Sigmoid colon (tissue), 7 donors: ENCODE measurements around the gene HOOK2. TPM values are rescaled to one million over a fixed set of nuclear protein-coding genes. Genes with fewer than 3 reads are reported as not detected.

Experiments
- DNase-seq: peaks from one replicate; pipeline ENCODE4 v3.0.0-alpha.2; 2019
- H3K27ac ChIP-seq, 4 donors: fragments of 200-600 bp; sonication (generic); one replicate each; pipeline ENCODE4 v1.5.1; 2016 to 2019; ENCODE audit warnings: mild to moderate bottlenecking in 1 of 4
- H3K27me3 ChIP-seq, 3 donors: fragments of 200-600 bp; sonication (generic); one replicate each; pipeline ENCODE4 v1.5.1; 2019; ENCODE audit warnings: mild to moderate bottlenecking in 1 of 3
- H3K36me3 ChIP-seq, 4 donors: fragments of 200-600 bp; sonication (generic); one replicate each; pipeline ENCODE4 v1.5.1; 2016 to 2019
- H3K4me1 ChIP-seq, 4 donors: fragments of 200-600 bp; sonication (generic); one replicate each; pipeline ENCODE4 v1.5.1; 2017 to 2019
- H3K4me3 ChIP-seq, 4 donors: fragments of 200-600 bp; sonication (generic); one replicate each; pipeline ENCODE4 v1.5.1; 2017 to 2019; ENCODE audit warnings: mild to moderate bottlenecking in 2 of 4, moderate library complexity in 1 of 4
- H3K9me3 ChIP-seq, 4 donors: fragments of 200-600 bp in 3 of 4; sonication (generic) in 3 of 4; one replicate each; pipeline versions ENCODE4 v1.5.1 to v1.6.1; 2013 to 2019
- EP300 ChIP-seq, 4 donors: sonication (generic); formaldehyde crosslinking; IDR thresholded peaks; one replicate each; pipeline ENCODE4 v1.6.1; 2017; ENCODE audit warnings: antibody characterized with exemption in 4 of 4
- POLR2A ChIP-seq, 2 donors: fragments of 450-650 bp; IDR thresholded peaks; one replicate each; pipeline ENCODE4 v1.6.1; 2016; ENCODE audit warnings: antibody characterized with exemption in 2 of 2, mild to moderate bottlenecking in 2 of 2, moderate library complexity in 2 of 2
- POLR2AphosphoS5 ChIP-seq, 4 donors: sonication (generic); formaldehyde crosslinking; IDR thresholded peaks; one replicate each; pipeline ENCODE4 v1.6.1; 2017; ENCODE audit warnings: antibody characterized with exemption in 4 of 4
- WGBS, 2 donors: extraction: QIAGEN DNeasy Blood & Tissue Kit; methylation state at CpG; one replicate each; pipeline ENCODE4 v1.1.7; 2013; 5-methylcytosine and 5-hydroxymethylcytosine counted together
- intact Hi-C: fragments of 100-400 bp; cut with DNase I; formaldehyde crosslinking; loops from one replicate; pipeline ENCODE4 v1.15.1; 2023
- polyA plus RNA-seq, 3 donors: library from polyadenylated mRNA; stranded (reverse); fragments of 200-250 nt; gene quantifications; one replicate each; pipeline ENCODE4 v1.2.3, GENCODE V29; 2013
- total RNA-seq, 4 donors: library from RNA; depleted of rRNA; stranded (reverse); fragments of >200 nt; gene quantifications; one replicate each; pipeline ENCODE4 v1.1.0, GENCODE V29; 2016
- TF ChIP-seq, protein P1 (sequence below), 4 experiments: fragments of 450-650 bp in 3 of 4; fragments of 200-600 bp in 1 of 4; IDR thresholded peaks; one replicate each; pipeline ENCODE4 v1.5.1; 2016 to 2019; ENCODE audit warnings: antibody characterized with exemption in 4 of 4, mild to moderate bottlenecking in 3 of 4, moderate library complexity in 2 of 4
- donor health status: healthy with polysubstance abuse.
- donor health status: Bipolar disorder and iron deficiency.
- donor health status: healthy.

HOOK2 gene
- total and polyA plus RNA-seq, 7 donors: 10.2 to 80.4 (median 36.0) TPM

DNA sequence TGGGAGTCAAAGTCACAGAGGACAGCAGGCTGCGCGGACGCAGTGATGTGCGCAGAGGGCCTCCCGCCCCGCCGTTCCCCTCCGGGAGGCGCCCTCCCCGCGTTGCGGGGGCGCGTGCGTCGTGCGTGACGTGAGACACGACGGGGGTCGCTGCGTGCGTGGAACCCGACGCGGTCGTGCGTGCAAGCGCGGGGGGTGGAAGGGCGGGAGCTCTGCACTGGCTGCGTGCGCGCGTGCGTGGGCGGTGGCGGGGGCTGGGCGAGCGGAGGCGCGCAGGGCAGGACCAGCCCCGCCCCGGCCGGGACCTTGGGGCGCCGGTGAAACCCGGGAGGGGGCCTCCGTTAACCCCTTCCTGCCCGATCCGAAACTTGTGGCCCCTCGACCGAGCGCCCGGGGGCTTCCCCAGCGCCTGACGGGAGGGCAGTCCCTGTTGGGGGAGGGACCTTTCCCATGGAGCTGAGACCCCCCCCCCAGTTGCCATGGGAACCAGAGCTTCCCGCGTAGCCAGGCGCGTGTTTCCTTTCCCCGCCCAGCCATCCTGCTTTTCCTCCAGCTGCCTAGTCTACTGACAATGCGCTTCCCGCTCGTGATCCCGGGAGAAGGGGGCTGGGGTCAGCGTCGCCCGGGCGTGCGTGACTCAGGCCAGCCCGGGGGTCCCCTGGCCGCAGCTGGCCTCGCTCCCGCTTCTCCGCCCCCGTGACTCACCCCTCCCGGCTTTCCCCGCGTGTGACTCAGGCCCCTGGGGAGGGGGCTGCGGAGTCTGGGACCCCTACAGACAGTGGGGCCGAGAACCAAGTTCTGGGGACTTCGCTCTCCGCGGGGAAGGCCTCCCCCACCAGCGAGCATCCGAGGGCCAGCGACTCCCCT is 7.3 kb upstream of the HOOK2 start:
- peak; percentile 88 to 96 (median 93) for TF ChIP-seq POLR2AphosphoS5 (IDR thresholded peaks at IDR 0.05)
- TF ChIP-seq POLR2A (IDR thresholded peaks at IDR 0.05): no peak
- TF ChIP-seq EP300 (IDR thresholded peaks at IDR 0.05): peak; percentile 94 to 99 (median 98)
- TF ChIP-seq, protein P1, sequence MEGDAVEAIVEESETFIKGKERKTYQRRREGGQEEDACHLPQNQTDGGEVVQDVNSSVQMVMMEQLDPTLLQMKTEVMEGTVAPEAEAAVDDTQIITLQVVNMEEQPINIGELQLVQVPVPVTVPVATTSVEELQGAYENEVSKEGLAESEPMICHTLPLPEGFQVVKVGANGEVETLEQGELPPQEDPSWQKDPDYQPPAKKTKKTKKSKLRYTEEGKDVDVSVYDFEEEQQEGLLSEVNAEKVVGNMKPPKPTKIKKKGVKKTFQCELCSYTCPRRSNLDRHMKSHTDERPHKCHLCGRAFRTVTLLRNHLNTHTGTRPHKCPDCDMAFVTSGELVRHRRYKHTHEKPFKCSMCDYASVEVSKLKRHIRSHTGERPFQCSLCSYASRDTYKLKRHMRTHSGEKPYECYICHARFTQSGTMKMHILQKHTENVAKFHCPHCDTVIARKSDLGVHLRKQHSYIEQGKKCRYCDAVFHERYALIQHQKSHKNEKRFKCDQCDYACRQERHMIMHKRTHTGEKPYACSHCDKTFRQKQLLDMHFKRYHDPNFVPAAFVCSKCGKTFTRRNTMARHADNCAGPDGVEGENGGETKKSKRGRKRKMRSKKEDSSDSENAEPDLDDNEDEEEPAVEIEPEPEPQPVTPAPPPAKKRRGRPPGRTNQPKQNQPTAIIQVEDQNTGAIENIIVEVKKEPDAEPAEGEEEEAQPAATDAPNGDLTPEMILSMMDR (IDR thresholded peaks at IDR 0.05): no peak
- 1 to 2% methylated on average over 88 of the region's 88 CpGs for WGBS, 2 donors
- peaks cover 0 to 66% (median 59%) of the 10 kb centered on the region in 4 donors for H3K4me1 ChIP-seq
- peak overlapping the region; percentile 97 to 100 (median 98) for H3K27ac ChIP-seq
- intact Hi-C loops: no loop called here
- peak; percentile 96 for DNase-seq
- no peaks in the 10 kb centered on the region for H3K9me3 ChIP-seq
- no peaks in the 10 kb centered on the region for H3K27me3 ChIP-seq
- peak overlapping the region; percentile 32 to 63 (median 52) for H3K4me3 ChIP-seq
- H3K36me3 ChIP-seq: no peaks in the 10 kb centered on the region

DNA sequence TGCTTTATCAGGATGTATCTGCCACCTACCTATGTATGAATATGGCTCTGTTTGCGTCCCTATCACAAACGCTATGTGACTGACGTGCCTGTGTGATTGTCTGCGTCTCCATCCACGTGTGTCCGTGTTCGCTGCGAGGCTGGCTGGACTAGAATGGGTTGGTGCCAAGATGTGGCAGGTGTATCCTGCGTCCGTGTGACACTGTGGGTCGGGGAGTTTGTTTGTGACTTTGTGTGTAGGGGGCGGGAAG is 6.7 kb upstream of the HOOK2 start:
- intact Hi-C loops: no loop called here

DNA sequence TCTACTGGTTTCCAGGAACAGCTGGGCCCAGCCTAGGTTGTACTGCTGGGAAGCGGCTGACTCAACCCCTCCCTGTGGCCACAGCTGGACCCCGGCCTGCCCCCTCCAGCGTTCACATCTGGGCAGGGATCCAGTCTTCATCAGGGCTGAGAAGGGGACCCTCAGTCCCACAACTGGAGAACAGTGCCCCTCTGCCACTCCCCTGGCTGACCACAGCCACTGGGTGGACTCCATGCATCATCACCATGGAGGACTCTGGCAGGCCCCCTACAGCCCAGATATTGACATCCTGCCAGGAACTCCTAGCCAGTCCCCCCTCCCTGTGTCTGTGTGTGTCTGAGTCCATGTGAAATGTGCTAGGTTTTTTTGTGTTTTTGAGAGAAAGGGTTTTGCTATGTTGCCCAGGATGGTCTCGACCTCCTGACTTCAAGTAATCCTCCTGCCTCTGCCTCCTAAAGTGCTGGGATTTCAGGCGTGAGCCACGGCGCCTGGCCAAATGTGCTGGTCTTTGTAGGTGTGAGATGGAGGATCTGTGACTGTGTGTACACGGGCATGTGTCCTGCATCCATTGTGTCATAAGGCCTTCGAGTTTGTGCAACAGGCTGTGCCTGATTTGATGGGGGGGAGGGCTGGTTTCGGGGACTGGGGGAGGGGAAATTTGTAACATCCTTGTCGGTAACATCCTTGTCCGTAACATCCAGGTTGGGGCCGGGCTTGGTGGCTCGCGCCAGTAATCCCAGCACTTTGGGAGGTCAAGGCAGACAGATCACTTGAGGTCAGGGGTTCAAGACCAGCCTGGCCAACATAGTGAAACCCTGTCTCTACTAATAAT is 4.0 kb upstream of the HOOK2 start:
- Histone ChIP-seq H3K27me3 (no peaks in the 10 kb centered on the region), H3K9me3 (no peaks in the 10 kb centered on the region), H3K36me3 (no peaks in the 10 kb centered on the region), H3K4me3 (peak overlapping the region in 2 of 4 donors; percentile 58 to 67), H3K4me1 (peaks cover 0 to 60% (median 52%) of the 10 kb centered on the region in 4 donors), H3K27ac (peak overlapping the region; percentile 89 to 97 (median 94))
- peak; percentile 89 for DNase-seq
- 68 to 74% methylated on average over 15 of the region's 15 CpGs for WGBS, 2 donors
- TF ChIP-seq POLR2AphosphoS5 (IDR thresholded peaks at IDR 0.05): peak in 2 of 4 donors; percentile 50 to 52
- TF ChIP-seq, protein P1 (IDR thresholded peaks at IDR 0.05): no peak
- intact Hi-C loops: no loop called here

More for the DNA sequence above, 6.7 kb upstream of the HOOK2 start:
- H3K27ac ChIP-seq: peak overlapping the region; percentile 97 to 100 (median 98)
- peak overlapping the region; percentile 32 to 63 (median 52) for H3K4me3 ChIP-seq
- TF ChIP-seq EP300 (IDR thresholded peaks at IDR 0.05): no peak
- peak; percentile 52 to 72 for TF ChIP-seq POLR2A (IDR thresholded peaks at IDR 0.05)
- H3K27me3 ChIP-seq: no peaks in the 10 kb centered on the region
- WGBS, 2 donors: 1% methylated on average over 12 of the region's 12 CpGs
- no peaks in the 10 kb centered on the region for H3K9me3 ChIP-seq
- no peaks in the 10 kb centered on the region for H3K36me3 ChIP-seq
- DNase-seq: no peak
- H3K4me1 ChIP-seq: peaks cover 0 to 65% (median 59%) of the 10 kb centered on the region in 4 donors

DNA sequence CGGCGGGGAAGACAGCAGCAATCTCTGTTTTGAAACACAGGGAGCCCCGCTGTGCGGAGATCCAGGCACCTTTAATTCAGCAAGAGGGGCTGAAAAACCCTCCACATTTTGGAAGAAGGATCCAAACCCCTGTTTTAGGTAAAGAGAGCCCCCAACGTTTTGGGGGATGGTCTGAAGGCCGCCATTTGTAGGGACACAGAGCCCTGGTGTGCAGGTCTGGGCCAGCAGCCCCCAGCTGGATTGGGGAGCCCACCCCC is 3.5 kb upstream of the HOOK2 start:
- Histone ChIP-seq H3K27me3 (no peaks in the 10 kb centered on the region), H3K27ac (peak overlapping the region; percentile 89 to 97 (median 94)), H3K4me1 (peaks cover 0 to 57% (median 47%) of the 10 kb centered on the region in 4 donors), H3K36me3 (no peaks in the 10 kb centered on the region), H3K9me3 (no peaks in the 10 kb centered on the region), H3K4me3 (peak overlapping the region in 3 of 4 donors; percentile 51 to 67 (median 58))
- TF ChIP-seq POLR2AphosphoS5 (IDR thresholded peaks at IDR 0.05) (no peak), EP300 (IDR thresholded peaks at IDR 0.05) (no peak), POLR2A (IDR thresholded peaks at IDR 0.05) (no peak)
- TF ChIP-seq, protein P1 (IDR thresholded peaks at IDR 0.05): no peak
- 54 to 64% methylated on average over 6 of the region's 6 CpGs for WGBS, 2 donors
- DNase-seq: no peak
- intact Hi-C loops: no loop called here
